PC-3 (cell line): ENCODE measurements around the gene KCTD11. TPM values are rescaled to one million over a fixed set of nuclear protein-coding genes. Genes with fewer than 3 reads are reported as not detected.
"Not testable (repeated sequence)": the region's sequence is repeated elsewhere in the genome, so short reads cannot be mapped to it uniquely, and the experiment has no call there.

Experiments used
- ATAC-seq: fragments of 200-7000 bp; cut with Tn5 transposase; 2 replicates; pipeline ENCODE4 v1.9.1; 2020; ENCODE audit warnings: mild to moderate bottlenecking, moderate library complexity
- BruUV-seq: library from RNA; stranded (reverse); fragments of 400-500 nt; replicated peaks from 2 replicates; lab custom pipeline; 2021; lab: Mats Ljungman, UMichigan
- CTCF ChIA-PET: fragments of 300-600 bp; sonication (Branson Sonifier 250); formaldehyde crosslinking; loops from one replicate; lab custom pipeline; 2022; ENCODE audit warnings: antibody characterized with exemption; lab: Charles Lee
- POLR2A ChIA-PET: fragments of 300-600 bp; sonication (Branson Sonifier 250); formaldehyde crosslinking; loops from one replicate; lab custom pipeline; 2022; ENCODE audit warnings: antibody characterized with exemption; ENCODE audit not compliant: unreplicated experiment; lab: Charles Lee
- DNase-seq: peaks from one replicate; pipeline ENCODE4 v3.0.0-alpha.2; 2015
- H2AFZ ChIP-seq: fragments of 300-600 bp; sonication (generic); 2 replicates; pipeline ENCODE4 v1.6.0; 2016; ENCODE audit warnings: antibody characterized with exemption, low read length
- H3F3A ChIP-seq: fragments of 300-600 bp; sonication (generic); one replicate; pipeline ENCODE4 v1.6.0; 2017; ENCODE audit warnings: antibody characterized with exemption, low read length, control low read depth, mild to moderate bottlenecking; ENCODE audit not compliant: unreplicated experiment
- H3K27ac ChIP-seq: fragments of 300-600 bp; sonication (generic); 2 replicates; pipeline ENCODE4 v1.5.1; 2016; ENCODE audit warnings: mild to moderate bottlenecking, low read length
- H3K27me3 ChIP-seq: fragments of 300-600 bp; sonication (generic); 2 replicates; pipeline ENCODE4 v1.6.1; 2016; ENCODE audit warnings: low read length, mixed read lengths
- H3K36me3 ChIP-seq: fragments of 300-600 bp; sonication (generic); 2 replicates; pipeline ENCODE4 v1.6.1; 2016; ENCODE audit warnings: low read depth, mixed run types, low read length, mixed read lengths
- H3K4me1 ChIP-seq: fragments of 300-600 bp; sonication (generic); 2 replicates; pipeline ENCODE4 v1.5.1; 2016; ENCODE audit warnings: low read length; ENCODE audit not compliant: insufficient read depth
- H3K4me2 ChIP-seq: fragments of 300-600 bp; sonication (generic); 2 replicates; pipeline ENCODE4 v1.6.0; 2016; ENCODE audit warnings: low read length
- H3K4me3 ChIP-seq: fragments of 300-600 bp; sonication (generic); 2 replicates; pipeline ENCODE4 v1.5.1; 2016; ENCODE audit warnings: mild to moderate bottlenecking, low read length, mixed read lengths
- H3K79me2 ChIP-seq: fragments of 300-600 bp; sonication (generic); 2 replicates; pipeline ENCODE4 v1.6.1; 2017; ENCODE audit warnings: low read length, mixed read lengths
- H3K9ac ChIP-seq: fragments of 300-600 bp; sonication (generic); 2 replicates; pipeline ENCODE4 v1.6.0; 2016; ENCODE audit warnings: mild to moderate bottlenecking, low read length
- H3K9me2 ChIP-seq: fragments of 300-600 bp; sonication (generic); replicated peaks from 2 replicates; pipeline ENCODE4 v1.6.1; 2016; ENCODE audit warnings: mixed run types, low read length, mixed read lengths
- H3K9me3 ChIP-seq: fragments of 300-600 bp; sonication (generic); 2 replicates; pipeline ENCODE4 v1.6.1; 2016; ENCODE audit warnings: low read length, mixed read lengths
- H4K20me1 ChIP-seq: fragments of 300-600 bp; sonication (generic); 2 replicates; pipeline ENCODE4 v1.6.1; 2016; ENCODE audit warnings: low read length, mixed read lengths
- CTCF ChIP-seq: fragments of 300-600 bp; sonication (generic); conservative IDR thresholded peaks from 2 replicates; pipeline ENCODE4 v1.5.1; 2017; ENCODE audit warnings: antibody characterized with exemption, low read depth, mild to moderate bottlenecking, low read length
- EZH2 ChIP-seq: fragments of 300-600 bp; sonication (generic); IDR thresholded peaks from one replicate; pipeline ENCODE4 v1.6.1; 2017; ENCODE audit warnings: antibody characterized with exemption, mild to moderate bottlenecking, low read length; ENCODE audit not compliant: unreplicated experiment
- EZH2phosphoT487 ChIP-seq: fragments of 300-600 bp; sonication (generic); IDR thresholded peaks from 2 replicates; pipeline ENCODE4 v1.6.1; 2018; ENCODE audit warnings: mild to moderate bottlenecking, antibody characterized with exemption, low read length, borderline replicate concordance
- intact Hi-C: fragments of 100-400 bp; cut with micrococcal nuclease; formaldehyde crosslinking; loops from 2 replicates; pipeline ENCODE4 v1.9.0; 2023
- total RNA-seq: library from RNA; depleted of rRNA; stranded (reverse); fragments of >200 nt; gene quantifications from 2 replicates; pipeline ENCODE4 v1.2.3, GENCODE V29; 2014

Gene KCTD11
- total RNA-seq, 1 experiment from 2014 or later: 7.0 TPM

GRCh38 chr17:7330638-7331015 is 21.3 kb upstream of the KCTD11 start:
- Histone ChIP-seq H3K36me3 (no peaks in the 10 kb centered on the region), H3K4me3 (peak overlapping the region; percentile 96), H3K27ac (no peak overlapping the region), H3K9me2 (no peaks in the 10 kb centered on the region), H3K9ac (no peak overlapping the region), H3F3A (no peaks in the 10 kb centered on the region), H2AFZ (peak overlapping the region; percentile 95; the same call in 1 of the 2 replicates), H3K27me3 (no peaks in the 10 kb centered on the region), H3K79me2 (peaks cover 16% of the 10 kb centered on the region), H3K4me2 (peak overlapping the region; percentile 99), H3K9me3 (no peaks in the 10 kb centered on the region), H4K20me1 (no peaks in the 10 kb centered on the region), H3K4me1 (0 out of 2 replicates have a peak, but pooled peaks cover 6% of the 10 kb centered on the region)
- no TSS peak for BruUV-seq
- ATAC-seq: no peak
- DNase-seq: no peak
- TF ChIP-seq EZH2: no peak
- no peak for TF ChIP-seq CTCF
- no peak for TF ChIP-seq EZH2phosphoT487
- CTCF ChIA-PET: no interaction called here
- POLR2A ChIA-PET: no interaction called here
- intact Hi-C loops: no loop called here

- H3K79me2 ChIP-seq: peaks cover 16% of the 10 kb centered on the region
- DNase-seq: no peak
- H3K4me3 ChIP-seq: no peak overlapping the region
- no peak overlapping the region for H3K4me2 ChIP-seq
- no peak overlapping the region for H3K9ac ChIP-seq
- H3K27me3 ChIP-seq: no peaks in the 10 kb centered on the region
- no peaks in the 10 kb centered on the region for H3K9me3 ChIP-seq
- BruUV-seq: no TSS peak
- H4K20me1 ChIP-seq: no peaks in the 10 kb centered on the region
- no peaks in the 10 kb centered on the region for H3K9me2 ChIP-seq
- no peak overlapping the region for H2AFZ ChIP-seq
- H3K4me1 ChIP-seq: 0 out of 2 replicates have a peak, but pooled peaks cover 6% of the 10 kb centered on the region
- ChIA-PET CTCF (no interaction called here), POLR2A (no interaction called here)
- H3F3A ChIP-seq: no peaks in the 10 kb centered on the region
- H3K36me3 ChIP-seq: no peaks in the 10 kb centered on the region
- H3K27ac ChIP-seq: no peak overlapping the region
- TF ChIP-seq CTCF: no peak
- TF ChIP-seq EZH2: no peak
- TF ChIP-seq EZH2phosphoT487: no peak
- intact Hi-C loops: no loop called here
- ATAC-seq: no peak
Measured at GRCh38 chr17:7332111-7332510, 19.9 kb upstream of the KCTD11 start.

GRCh38 chr17:7332600-7333069 is 19.3 kb upstream of the KCTD11 start:
- H3K9me3 ChIP-seq, BruUV-seq, ATAC-seq, H3K4me1 ChIP-seq, H3K9ac ChIP-seq, H3F3A ChIP-seq, CTCF ChIA-PET, H2AFZ ChIP-seq, POLR2A ChIA-PET, H3K4me2 ChIP-seq, H3K36me3 ChIP-seq, DNase-seq, H4K20me1 ChIP-seq, H3K27me3 ChIP-seq, H3K27ac ChIP-seq, H3K9me2 ChIP-seq, H3K4me3 ChIP-seq, intact Hi-C loops: not testable (repeated sequence)
- H3K79me2 ChIP-seq: peaks cover 14% of the 10 kb centered on the region
